GM21529 (cell line): Measurements from ENCODE around the gene CXCL11.
A peak's percentile ranks its signal among the peaks of the same experiment; 100 is the strongest.
"Not testable (repeated sequence)": the region's sequence is repeated elsewhere in the genome, so short reads cannot be mapped to it uniquely, and the experiment has no call there.

Experiments
- ATAC-seq: cut with Tn5 transposase; IDR thresholded peaks from one replicate; pipeline ENCODE4 v1.9.1; 2021; ENCODE audit not compliant: unreplicated experiment

The CXCL11 gene

DNA sequence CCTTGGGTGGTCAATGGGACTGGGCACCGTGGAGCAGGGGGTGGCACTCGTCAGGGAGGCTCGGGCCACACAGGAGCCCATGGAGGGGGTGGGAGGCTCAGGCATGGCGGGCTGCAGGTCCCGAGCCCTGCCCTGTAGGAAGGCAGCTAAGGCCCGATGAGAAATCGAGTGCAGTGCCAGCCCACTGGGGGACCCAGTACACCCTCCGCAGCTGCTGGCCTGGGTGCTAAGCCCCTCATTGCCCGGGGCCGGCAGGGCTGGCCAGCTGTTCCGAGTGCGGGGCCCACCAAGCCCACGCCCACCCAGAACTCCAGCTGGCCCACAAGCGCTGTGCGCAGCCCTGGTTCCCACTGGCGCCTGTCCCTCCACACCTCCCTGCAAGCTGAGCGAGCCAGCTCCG is 7.4 kb upstream of the CXCL11 start:
- ATAC-seq = not testable (repeated sequence)

DNA sequence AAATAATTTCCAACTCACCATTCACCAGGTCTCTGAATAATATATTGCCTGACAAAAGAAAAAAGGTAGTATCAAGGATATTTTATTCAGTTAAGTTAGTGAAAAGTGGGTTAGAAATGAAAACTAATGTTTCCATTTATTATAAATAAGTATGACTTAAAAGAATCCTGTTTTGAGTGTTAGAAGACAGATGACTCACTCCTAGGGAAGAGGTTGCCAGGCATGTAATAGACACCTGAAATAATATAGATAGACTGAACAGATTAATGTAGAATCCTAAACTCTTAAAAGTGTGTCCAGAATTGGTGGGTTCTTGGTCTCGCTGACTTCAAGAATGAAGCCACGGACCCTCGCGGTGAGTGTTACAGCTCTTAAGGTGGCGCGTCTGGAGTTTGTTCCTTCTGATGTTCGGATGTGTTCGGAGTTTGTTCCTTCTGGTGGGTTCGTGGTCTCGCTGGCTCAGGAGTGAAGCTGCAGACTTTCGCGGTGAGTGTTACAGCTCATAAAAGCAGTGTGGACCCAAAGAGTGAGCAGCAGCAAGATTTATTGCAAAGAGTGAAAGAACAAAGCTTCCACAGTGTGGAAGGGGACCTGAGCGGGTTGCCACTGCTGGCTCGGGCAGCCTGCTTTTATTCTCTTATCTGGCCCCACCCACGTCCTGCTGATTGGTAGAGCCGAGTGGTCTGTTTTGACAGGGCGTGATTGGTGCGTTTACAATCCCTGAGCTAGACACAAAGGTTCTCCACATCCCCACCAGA is 6.5 kb upstream of the CXCL11 start:
- ATAC-seq = not testable (repeated sequence)

DNA sequence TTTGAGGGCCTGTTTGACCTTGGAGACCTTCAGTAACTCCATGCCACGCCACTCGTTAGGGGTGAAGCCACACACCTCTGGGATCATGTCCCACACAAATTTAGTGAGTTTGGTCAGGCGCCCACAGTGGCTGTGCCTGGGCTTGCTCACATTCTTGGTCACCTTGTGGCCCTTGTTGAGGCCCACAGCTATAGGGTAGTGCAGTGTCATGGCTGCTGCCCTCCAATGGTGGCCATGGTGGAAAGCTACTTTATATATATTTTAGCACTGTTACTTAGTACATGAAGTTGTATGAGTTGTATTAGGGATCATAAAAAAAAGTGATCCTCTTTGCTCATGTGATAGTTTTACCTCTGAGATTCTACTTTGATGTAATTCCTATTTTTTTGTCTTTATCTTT is 985 bp upstream of the CXCL11 start:
- no peak for ATAC-seq

DNA sequence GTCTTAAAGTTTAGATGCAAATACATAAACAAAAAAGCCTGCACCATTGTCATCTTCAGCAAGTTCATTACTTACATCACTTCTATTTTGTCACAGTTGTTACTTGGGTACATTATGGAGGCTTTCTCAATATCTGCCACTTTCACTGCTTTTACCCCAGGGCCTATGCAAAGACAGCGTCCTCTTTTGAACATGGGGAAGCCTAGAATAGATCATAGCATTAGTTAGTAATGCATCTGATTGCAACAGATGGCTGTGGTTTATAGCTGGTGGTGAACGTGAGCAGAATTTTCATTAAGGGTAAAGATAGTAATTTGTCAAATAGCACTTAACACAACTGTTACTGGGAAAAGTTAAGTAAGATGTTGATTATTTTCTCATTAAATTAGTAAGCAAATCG is 729 bp downstream of the CXCL11 start:
- ATAC-seq = no peak

DNA sequence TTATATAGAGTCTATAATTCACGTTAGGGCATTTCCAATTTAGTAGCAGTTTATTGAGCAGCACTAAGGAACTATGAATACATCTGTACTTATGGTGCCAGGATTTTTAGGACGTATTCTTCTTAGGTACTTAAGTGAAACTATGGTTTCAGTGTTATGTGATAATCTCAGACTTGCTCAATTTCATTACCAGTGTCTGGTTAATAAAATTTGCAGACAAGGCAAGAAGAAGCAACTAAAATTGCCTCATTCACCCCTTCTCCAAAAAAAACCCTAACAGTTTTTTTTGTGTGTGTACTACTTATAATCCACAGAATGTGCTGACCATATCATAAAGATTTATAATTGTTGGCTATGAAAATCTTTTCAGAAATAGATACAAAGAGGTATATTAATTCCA is 6.6 kb downstream of the CXCL11 start:
- no peak for ATAC-seq

DNA sequence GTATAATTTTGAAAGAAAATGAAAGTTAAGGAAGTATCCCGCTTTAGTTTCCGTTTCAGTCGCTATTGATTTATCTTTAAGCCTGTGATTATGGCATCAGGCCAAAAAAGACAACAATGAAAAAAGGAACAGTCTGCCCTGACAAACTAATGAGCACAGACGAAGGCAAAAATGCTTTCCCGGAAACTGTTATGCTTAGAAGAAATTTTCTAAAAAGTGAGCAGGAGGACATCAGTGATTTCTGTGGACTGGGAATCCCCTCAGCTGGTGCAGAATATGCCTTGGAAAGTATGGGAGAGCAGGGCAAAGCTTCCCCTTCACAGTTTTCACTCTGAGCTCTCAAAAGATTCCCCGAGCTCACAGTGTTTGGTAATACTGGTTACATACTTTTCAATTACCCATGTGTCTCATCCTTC is 7.5 kb downstream of the CXCL11 start:
- ATAC-seq = no peak

DNA sequence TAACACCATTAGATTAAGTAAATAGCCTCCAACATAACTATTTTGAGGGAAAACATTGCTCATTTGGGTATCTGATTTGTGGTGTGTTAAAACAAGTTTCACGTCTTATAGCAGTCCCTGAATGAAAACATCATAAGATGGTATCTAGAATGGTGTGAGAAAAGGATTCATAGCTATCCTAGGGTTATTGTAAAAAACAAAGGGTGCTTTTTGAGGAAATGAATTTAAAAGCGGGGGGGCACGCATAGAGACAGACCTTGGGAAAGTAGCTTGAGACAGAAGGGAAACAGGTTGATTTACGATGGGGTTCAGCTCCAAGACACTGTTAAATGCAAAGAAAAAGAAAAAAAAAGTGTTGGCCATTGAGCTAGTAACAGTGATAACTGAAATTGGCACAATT is 11.8 kb downstream of the CXCL11 start:
- no peak for ATAC-seq

DNA sequence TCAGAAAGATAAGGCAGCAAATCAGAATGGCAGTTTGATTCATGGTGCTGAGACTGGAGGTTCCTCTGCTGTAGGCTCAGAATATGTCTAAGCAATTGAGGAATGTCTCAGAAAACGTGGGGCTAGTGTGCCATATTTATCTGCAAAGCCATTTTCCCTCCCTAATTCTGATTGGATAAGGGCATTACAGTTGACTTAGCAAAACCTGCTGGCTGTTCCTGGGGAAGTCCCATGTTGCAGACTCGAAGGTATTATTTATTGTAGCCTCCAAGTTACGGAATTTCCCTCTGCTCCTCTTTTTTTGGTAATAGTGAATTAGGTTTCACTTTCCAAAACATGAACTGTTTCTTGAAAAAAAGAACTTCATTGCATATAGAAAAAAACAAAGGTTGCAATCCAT is 12.5 kb downstream of the CXCL11 start, which contains the start of gene CXCL10:
CXCL10 (minus strand) TSS at position 109 of the 400 bp plus-strand sequence; CDS start at position 43, 66 bp downstream.
- ATAC-seq = no peak

DNA sequence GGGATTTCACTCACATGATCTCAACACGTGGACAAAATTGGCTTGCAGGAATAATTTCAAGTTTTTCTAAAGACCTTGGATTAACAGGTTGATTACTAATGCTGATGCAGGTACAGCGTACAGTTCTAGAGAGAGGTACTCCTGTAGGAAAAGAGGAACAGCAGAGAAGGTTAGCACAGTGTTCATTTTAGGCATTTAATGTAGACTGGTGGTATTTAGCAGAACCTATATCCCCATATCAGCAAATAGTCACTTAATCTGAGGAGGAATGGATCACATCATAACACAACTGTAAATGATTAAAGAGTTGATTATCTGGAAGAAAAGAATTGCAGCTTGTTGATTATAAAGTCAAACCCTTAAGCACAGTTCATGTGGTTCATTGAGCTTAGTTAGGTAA is 13.2 kb downstream of the CXCL11 start:
- no peak for ATAC-seq

DNA sequence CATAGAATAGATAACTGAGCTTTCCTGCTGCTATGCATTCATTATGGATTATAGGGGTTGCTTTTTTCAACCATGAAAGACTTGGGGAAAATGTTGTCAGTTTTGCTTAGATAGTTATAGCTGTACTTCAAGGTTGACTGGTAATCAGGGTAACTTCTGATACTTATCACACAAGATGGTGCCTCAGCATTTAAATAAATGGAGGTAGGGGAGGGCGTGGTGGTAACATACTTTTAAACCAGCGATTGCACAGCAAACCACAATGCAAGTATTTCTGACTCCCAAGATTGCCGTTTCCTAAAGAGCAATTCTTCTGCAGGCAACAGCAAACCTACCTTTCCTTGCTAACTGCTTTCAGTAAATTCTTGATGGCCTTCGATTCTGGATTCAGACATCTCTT is 13.8 kb downstream of the CXCL11 start:
- no peak for ATAC-seq

DNA sequence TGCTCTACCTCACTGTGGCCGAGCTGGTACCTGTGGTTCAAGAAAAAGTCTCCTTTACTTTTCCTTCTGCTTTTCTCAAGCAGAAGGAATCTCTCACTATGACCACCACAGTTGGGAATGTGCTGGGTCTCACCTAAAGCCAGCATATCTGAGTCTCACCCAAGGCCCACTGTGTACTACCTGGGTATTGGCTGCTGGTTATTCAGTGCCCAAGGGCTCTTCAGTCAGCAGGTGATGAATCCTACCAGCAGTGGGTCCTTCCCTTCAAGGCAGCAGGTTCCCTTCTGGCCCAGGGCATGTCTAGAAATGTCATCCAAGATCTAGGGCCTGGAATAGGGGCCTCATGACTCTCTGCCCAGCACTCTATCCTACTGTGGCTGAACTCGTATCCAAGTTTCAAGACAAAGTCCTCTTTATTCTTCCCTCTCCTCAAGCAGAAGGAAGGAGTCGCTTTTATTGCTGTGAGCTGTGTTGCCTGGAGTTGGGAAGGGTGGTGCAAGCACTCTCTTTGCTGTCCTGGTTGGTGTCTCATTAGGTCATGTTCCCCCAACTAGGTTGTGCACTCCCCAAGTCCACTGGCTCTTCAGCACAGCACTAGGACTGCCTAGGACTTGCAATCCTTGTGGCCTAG is 18.7 kb downstream of the CXCL11 start:
- no peak for ATAC-seq

DNA sequence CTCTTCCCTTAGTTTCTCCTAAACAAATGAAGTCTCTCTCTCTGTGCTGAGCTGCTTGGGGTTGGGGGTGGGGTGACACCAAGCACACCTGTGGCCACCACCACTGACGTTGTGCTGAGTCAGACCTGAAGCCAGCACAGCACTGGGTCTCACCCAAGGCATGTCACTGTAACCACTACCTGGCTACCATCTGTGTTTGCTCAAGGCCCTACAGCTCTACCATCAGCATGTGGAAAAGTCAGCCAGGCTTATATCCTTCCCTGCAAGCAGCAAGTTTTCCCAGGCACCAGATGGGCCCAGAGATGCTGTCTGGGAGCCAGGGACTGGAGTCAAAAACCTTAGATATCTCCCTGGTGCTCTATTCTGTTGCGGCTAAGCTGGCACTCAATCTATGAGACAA is 19.5 kb downstream of the CXCL11 start:
- ATAC-seq = peak; percentile 71

DNA sequence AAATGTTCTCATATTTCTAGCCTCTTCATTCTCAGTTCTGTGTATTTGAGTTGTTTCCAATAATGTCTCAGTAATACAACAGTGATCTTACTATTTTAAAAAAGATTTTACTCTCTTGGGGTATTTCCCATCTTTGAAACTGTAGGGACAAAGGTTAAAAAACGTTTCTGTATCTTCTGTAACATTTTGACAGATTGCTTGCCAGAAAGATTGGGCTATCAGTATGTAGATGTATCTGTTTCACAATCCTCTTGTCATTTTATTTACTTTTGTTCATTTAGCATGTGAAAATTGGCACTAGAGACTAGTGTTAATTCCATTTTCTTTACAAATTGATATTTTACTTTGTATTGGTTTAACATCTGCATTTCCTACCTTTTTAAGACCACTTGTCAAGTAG is 22.3 kb downstream of the CXCL11 start:
- ATAC-seq = no peak

DNA sequence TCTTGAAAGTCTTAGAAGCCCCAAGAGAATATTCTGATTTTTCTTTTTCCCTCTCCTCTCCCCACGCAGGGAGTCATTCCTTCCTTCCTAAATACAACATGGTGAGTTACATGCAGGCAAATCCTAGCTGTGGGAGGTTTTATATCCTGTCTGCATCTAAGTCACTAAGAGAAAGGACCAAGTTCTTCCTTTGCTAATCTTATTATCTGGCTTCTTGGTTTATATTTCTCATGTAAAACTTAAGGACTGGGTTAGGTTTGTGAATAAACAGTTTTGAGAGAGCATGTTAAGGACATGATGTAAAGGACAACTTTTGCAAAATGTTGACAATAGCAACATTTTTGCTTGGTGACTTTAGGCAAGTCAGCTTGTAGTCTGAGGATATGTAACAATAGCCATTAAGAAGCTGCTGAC is 23.5 kb downstream of the CXCL11 start:
- ATAC-seq = no peak

DNA sequence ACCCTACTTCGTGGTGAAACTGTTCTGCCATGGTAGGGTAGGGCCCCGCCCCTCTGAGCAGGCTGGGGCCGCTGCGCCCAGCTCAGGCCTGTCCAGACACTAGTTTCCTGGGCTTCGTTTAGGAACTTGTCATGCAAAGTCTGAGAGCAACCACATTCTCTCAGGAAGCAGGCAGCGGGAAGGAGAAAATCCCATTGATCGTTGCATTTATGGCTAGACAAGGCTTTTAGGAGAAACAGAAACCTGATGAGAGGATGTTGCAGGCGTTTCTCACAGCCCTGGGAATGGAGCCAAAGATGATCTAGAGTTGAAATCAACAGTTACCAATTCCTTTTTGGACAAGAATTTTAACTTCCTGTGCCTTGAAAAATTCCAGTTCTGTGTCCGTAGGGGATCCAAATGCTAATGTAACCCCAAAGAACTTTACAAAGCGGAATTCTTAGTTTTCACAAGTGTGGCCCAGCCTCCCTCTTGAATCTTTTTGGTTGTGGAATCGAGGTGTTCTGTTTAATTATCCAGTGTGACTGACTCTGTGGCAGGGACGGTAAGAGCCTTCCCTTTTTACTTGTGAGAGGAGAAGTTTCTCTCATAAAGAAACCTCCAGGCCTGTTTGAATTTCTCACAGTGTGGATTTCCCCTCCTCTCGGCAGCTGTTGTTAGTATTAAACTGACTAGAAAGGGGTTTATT is 24.0 kb downstream of the CXCL11 start:
- peak; percentile 71 for ATAC-seq

DNA sequence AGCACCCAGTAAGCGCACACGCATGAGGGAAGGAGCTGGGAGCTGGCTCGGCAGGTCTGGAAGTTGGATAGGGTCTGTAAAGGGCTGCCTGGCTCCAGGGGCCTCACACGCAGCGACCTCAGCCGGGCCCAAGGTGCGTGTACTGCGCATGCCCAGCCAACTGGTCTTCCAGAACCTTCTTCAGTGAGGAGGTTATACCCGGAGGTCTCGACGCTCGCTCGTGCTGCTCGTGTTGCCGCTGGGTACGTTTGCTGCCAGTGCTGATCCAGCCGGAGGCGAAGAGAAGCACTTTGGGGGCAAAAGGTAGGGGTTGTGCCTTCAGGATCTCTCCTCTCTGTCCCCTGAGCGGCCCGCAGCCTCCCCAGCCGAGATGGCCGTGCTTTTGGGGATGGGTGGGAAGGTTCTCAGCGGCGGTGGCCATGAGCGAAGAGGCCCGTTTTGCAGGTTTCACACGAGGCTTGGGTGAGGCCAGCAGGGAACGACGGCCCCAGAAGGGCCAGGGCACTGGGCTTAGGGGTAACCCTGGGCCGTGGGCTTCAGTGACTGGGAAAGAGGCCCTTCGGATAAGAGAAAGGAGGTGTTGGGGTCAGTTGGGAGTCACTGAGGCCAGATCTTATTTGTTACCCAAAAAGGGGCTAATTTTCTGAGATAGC is 24.7 kb downstream of the CXCL11 start:
- no peak for ATAC-seq

DNA sequence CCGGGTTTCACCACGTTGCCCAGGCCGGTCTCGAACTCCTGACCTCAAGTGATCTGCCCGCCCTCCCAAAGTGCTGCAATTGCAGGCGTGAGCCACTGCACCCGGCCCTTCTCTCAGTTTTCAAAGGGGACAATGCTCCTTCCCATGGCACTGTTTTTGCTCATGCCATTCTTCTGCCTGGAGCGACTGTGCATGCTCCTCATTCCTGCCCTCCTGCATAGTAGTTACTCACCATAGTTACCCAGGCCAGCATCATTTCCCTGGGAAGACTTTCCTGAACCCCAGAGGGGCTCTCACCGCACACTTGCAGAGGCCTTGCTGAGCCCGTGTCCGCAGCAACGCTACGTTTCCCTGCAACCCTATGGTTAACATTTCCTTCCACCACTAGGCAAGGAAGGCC is 25.3 kb downstream of the CXCL11 start:
- ATAC-seq = no peak

DNA sequence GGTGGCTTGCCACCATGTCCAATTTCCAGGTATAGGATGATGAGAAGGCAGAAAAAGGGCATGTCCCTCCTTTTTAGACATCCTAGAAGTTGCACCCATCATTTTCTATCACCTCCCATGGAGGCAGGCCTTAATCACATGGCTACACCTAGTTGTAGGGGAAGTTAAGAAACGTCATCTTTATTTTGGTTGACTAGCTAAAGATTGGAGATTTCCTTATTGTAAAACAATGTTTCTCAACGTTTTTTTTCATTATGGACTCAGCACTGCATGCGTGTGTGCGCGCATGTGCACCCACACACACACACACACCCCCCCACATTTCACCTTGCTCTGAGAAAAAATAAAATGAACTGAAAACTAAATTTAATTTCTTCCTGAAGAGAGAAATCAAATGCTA is 26.6 kb downstream of the CXCL11 start:
- ATAC-seq = no peak

DNA sequence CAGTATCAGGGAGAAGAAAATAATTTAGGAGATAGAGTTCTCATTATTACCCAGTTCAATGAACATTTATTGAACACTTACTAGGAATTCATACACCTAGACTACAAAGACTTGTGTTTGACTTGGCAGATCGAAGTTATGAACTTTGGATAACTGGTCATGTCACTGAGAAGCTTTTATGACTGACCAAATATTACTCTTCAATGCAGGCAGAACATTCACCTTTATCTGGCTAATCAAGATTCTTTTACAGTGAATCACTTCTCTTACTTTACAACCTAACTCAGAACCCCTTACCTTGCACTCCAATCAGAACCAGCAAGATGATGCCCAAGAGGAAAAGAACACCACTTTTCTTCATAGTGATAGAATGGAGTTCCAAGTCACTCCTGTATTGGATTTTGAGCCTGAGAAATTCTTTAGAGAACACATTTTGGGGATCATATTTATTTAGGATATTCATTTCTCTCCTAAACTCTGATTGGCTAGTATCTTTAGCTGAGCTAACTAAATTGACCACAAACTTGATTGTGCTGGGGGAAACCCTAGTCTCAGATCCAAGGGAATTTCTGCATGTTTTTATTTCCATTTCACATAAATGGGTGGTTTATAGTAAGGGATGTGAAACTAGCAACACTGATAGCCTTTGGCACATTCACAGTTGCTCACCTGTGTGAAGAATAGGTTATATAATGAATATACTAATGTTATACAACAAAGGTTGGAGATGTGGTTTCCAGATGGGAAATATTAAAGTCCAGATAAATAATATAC is 28.6 kb downstream of the CXCL11 start, which contains the start of gene CXCL9:
CXCL9 (minus strand) TSS at position 421 of the 774 bp plus-strand sequence; CDS start at position 361, 60 bp downstream.
- ATAC-seq = no peak

DNA sequence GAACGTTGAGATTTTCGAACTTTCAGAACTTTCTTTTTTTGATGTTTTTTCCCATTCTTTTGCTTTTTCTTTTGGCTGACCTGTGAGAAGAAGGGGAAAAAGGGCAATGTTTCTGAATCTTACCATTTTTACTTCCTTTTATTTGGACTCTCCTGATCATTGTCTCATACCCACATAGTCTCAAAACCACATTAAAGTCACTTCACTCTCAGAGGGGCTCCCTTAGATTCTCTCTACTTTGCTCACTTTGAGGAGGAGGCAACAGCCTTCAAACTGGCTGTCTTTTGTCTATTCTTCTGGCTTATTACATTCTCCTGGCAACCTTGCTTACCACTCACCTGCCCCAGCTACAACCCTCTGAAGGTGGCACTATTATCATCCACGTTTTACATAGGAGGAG is 32.2 kb downstream of the CXCL11 start:
- no peak for ATAC-seq

DNA sequence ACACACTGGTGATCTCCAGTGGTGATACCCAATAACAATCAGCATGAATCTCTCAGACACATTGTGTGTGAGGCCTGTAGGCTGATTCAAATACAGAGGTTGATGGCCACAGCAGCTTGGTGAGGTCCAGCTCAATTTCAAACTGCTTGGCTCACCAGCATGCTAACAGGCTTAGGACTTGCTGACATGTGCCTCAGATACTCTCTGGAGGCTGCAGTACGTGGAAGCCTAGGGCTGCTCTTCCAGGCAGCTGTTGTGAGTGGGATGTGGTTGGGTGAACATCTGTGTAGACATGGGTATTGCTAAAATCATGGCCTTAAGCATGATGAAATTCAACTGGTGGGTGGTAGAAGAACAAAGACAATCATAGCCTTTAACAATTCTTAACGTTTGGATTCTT is 32.8 kb downstream of the CXCL11 start:
- ATAC-seq = no peak
